Measurements from ENCODE around the gene ZDHHC7. TPM values are rescaled to one million over a fixed set of nuclear protein-coding genes. Genes with fewer than 3 reads are reported as not detected.
"Not testable (repeated sequence)": the region's sequence is repeated elsewhere in the genome, so short reads cannot be mapped to it uniquely, and the experiment has no call there.

Gene ZDHHC7
- polyA plus RNA-seq (ENCODE audit: insufficient read length), result 31.5 TPM

- peak; percentile 93 for DNase-seq
These were observed at the start of gene ZDHHC7 for GRCh38 chr16:85010931-85011845. Gene ZDHHC7 (minus strand): TSS chr16:85011535. CDS start chr16:84990618, 20,917 bp downstream.

- no peak for DNase-seq
These were observed 47.6 kb upstream of the ZDHHC7 start for GRCh38 chr16:85058909-85059308.

GRCh38 chr16:85057948-85058347, 46.6 kb upstream of the ZDHHC7 start:
- DNase-seq, result no peak

GRCh38 chr16:85057212-85057889, 46.0 kb upstream of the ZDHHC7 start:
- DNase-seq, result no peak

GRCh38 chr16:85056211-85056748, 44.9 kb upstream of the ZDHHC7 start:
- DNase-seq, result no peak

GRCh38 chr16:85055493-85056210, 44.3 kb upstream of the ZDHHC7 start:
- DNase-seq, result no peak

- no peak for DNase-seq
These were observed 43.7 kb upstream of the ZDHHC7 start for GRCh38 chr16:85054948-85055492.

GRCh38 chr16:85054321-85054720, 43.0 kb upstream of the ZDHHC7 start:
- DNase-seq, result not testable (repeated sequence)

GRCh38 chr16:85052536-85052935, 41.2 kb upstream of the ZDHHC7 start:
- DNase-seq, result no peak

- no peak for DNase-seq
These were observed 40.3 kb upstream of the ZDHHC7 start for GRCh38 chr16:85051683-85052082.

- DNase-seq, result no peak
These were observed 39.8 kb upstream of the ZDHHC7 start for GRCh38 chr16:85051067-85051581.

- DNase-seq, result no peak
These were observed 38.5 kb upstream of the ZDHHC7 start for GRCh38 chr16:85049706-85050305.

GRCh38 chr16:85048921-85049562, 37.7 kb upstream of the ZDHHC7 start:
- DNase-seq, result no peak

- DNase-seq, result no peak
These were observed 36.6 kb upstream of the ZDHHC7 start for GRCh38 chr16:85047867-85048455.

GRCh38 chr16:85046931-85047866, 35.9 kb upstream of the ZDHHC7 start:
- DNase-seq, result no peak

- DNase-seq, result no peak
These were observed 35.2 kb upstream of the ZDHHC7 start for GRCh38 chr16:85046472-85046916.

GRCh38 chr16:85045641-85046471, 34.5 kb upstream of the ZDHHC7 start:
- DNase-seq, result no peak

- no peak for DNase-seq
These were observed 33.7 kb upstream of the ZDHHC7 start for GRCh38 chr16:85045077-85045476.

- no peak for DNase-seq
These were observed 31.3 kb upstream of the ZDHHC7 start for GRCh38 chr16:85042606-85043005.

Measured in hindlimb muscle (tissue), 1 donor.